ENCODE data around the gene LRRC75B.

DNA sequence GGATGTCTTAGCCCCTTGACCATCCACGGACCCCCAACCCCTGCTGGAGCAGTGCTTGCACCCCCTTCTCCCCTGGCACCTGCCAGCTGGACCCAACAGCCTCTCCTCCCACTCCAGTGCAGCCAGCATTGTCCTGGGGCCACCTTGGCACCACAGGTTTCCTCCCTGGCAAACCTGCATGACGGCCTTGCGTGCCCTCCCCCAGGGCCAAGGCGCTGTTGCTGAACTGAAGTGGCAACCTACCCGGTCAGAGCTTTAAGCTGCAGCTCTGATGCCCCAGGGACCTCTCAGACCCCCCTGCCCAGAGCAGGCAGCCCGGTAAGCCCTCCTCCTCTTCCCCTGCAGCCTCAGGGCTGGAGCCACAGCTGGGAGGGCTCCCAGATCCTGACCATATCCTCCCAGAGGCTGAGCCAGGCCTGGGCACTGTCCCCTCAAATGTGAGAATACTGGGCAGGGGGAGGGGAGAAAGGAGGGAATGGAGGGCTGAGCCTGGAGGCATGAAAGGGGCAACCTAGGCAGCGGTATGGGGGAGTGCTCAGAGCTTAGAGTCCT lies 1.8 kb upstream of the LRRC75B start:
- TF ChIP-seq, protein P1, sequence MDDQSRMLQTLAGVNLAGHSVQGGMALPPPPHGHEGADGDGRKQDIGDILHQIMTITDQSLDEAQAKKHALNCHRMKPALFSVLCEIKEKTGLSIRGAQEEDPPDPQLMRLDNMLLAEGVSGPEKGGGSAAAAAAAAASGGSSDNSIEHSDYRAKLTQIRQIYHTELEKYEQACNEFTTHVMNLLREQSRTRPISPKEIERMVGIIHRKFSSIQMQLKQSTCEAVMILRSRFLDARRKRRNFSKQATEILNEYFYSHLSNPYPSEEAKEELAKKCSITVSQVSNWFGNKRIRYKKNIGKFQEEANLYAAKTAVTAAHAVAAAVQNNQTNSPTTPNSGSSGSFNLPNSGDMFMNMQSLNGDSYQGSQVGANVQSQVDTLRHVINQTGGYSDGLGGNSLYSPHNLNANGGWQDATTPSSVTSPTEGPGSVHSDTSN (IDR thresholded peaks at IDR 0.05), result no peak
- TF ChIP-seq, protein P2, sequence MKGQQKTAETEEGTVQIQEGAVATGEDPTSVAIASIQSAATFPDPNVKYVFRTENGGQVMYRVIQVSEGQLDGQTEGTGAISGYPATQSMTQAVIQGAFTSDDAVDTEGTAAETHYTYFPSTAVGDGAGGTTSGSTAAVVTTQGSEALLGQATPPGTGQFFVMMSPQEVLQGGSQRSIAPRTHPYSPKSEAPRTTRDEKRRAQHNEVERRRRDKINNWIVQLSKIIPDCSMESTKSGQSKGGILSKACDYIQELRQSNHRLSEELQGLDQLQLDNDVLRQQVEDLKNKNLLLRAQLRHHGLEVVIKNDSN (IDR thresholded peaks at IDR 0.05; ENCODE audit: borderline replicate concordance, low read depth), result no peak
- TF ChIP-seq, protein P3, sequence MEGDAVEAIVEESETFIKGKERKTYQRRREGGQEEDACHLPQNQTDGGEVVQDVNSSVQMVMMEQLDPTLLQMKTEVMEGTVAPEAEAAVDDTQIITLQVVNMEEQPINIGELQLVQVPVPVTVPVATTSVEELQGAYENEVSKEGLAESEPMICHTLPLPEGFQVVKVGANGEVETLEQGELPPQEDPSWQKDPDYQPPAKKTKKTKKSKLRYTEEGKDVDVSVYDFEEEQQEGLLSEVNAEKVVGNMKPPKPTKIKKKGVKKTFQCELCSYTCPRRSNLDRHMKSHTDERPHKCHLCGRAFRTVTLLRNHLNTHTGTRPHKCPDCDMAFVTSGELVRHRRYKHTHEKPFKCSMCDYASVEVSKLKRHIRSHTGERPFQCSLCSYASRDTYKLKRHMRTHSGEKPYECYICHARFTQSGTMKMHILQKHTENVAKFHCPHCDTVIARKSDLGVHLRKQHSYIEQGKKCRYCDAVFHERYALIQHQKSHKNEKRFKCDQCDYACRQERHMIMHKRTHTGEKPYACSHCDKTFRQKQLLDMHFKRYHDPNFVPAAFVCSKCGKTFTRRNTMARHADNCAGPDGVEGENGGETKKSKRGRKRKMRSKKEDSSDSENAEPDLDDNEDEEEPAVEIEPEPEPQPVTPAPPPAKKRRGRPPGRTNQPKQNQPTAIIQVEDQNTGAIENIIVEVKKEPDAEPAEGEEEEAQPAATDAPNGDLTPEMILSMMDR (IDR thresholded peaks at IDR 0.05), result no peak
- TF ChIP-seq, protein P4, sequence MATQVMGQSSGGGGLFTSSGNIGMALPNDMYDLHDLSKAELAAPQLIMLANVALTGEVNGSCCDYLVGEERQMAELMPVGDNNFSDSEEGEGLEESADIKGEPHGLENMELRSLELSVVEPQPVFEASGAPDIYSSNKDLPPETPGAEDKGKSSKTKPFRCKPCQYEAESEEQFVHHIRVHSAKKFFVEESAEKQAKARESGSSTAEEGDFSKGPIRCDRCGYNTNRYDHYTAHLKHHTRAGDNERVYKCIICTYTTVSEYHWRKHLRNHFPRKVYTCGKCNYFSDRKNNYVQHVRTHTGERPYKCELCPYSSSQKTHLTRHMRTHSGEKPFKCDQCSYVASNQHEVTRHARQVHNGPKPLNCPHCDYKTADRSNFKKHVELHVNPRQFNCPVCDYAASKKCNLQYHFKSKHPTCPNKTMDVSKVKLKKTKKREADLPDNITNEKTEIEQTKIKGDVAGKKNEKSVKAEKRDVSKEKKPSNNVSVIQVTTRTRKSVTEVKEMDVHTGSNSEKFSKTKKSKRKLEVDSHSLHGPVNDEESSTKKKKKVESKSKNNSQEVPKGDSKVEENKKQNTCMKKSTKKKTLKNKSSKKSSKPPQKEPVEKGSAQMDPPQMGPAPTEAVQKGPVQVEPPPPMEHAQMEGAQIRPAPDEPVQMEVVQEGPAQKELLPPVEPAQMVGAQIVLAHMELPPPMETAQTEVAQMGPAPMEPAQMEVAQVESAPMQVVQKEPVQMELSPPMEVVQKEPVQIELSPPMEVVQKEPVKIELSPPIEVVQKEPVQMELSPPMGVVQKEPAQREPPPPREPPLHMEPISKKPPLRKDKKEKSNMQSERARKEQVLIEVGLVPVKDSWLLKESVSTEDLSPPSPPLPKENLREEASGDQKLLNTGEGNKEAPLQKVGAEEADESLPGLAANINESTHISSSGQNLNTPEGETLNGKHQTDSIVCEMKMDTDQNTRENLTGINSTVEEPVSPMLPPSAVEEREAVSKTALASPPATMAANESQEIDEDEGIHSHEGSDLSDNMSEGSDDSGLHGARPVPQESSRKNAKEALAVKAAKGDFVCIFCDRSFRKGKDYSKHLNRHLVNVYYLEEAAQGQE (IDR thresholded peaks at IDR 0.05; ENCODE audit: low read depth, low read length), result no peak
- TF ChIP-seq EP300 (IDR thresholded peaks at IDR 0.05; ENCODE audit: borderline replicate concordance in 1 of 2, low read depth in 1 of 2, low read length in 1 of 2) (no peak), RCOR1 (IDR thresholded peaks at IDR 0.05; ENCODE audit: low read length) (no peak), POLR2AphosphoS5 (IDR thresholded peaks at IDR 0.05; ENCODE audit: low read depth, low read length) (no peak), MEF2A (IDR thresholded peaks at IDR 0.05; ENCODE audit: borderline replicate concordance, low read depth) (no peak), NFIC (IDR thresholded peaks at IDR 0.05; ENCODE audit: borderline replicate concordance) (no peak), CHD2 (IDR thresholded peaks at IDR 0.05; ENCODE audit: low read length, partially characterized antibody) (no peak), TAF1 (IDR thresholded peaks at IDR 0.05; ENCODE audit: borderline replicate concordance, low read depth, low read length) (no peak), YY1 (IDR thresholded peaks at IDR 0.05; ENCODE audit: low read depth) (no peak)
- TF ChIP-seq, protein P5, sequence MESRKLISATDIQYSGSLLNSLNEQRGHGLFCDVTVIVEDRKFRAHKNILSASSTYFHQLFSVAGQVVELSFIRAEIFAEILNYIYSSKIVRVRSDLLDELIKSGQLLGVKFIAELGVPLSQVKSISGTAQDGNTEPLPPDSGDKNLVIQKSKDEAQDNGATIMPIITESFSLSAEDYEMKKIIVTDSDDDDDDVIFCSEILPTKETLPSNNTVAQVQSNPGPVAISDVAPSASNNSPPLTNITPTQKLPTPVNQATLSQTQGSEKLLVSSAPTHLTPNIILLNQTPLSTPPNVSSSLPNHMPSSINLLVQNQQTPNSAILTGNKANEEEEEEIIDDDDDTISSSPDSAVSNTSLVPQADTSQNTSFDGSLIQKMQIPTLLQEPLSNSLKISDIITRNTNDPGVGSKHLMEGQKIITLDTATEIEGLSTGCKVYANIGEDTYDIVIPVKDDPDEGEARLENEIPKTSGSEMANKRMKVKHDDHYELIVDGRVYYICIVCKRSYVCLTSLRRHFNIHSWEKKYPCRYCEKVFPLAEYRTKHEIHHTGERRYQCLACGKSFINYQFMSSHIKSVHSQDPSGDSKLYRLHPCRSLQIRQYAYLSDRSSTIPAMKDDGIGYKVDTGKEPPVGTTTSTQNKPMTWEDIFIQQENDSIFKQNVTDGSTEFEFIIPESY (IDR thresholded peaks at IDR 0.05; ENCODE audit: borderline replicate concordance, low read depth), result no peak

All from SK-N-SH (cell line).